ENCODE measurements around the gene PDLIM7.

Gene PDLIM7

DNA sequence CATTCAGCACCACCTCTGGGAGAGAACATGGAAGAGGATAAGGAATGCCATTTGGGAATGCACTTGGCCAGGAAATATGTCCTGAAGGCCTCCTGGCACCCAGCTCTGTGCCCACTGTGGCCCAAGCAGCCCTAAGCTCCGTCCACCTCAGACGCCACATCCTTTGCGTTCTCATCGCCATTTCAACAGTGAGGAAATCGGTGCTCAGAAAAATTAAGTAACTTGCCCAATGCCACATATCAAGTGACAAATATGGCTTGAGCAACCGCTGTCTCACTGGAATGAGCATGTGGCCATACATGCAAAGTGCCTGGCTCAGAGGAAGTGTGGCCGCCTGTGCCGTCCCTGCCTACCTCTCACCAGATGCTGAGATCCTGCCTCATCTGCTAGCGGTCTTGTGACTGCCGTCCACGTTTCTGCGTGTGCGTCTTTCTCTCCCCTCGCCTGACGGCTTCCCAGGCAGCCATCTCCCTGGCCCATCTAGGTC, 13.2 kb upstream of the PDLIM7 start:
- no peak overlapping the region for H3K4me3 ChIP-seq (ENCODE audit: low read length)
- TF ChIP-seq, protein P1, sequence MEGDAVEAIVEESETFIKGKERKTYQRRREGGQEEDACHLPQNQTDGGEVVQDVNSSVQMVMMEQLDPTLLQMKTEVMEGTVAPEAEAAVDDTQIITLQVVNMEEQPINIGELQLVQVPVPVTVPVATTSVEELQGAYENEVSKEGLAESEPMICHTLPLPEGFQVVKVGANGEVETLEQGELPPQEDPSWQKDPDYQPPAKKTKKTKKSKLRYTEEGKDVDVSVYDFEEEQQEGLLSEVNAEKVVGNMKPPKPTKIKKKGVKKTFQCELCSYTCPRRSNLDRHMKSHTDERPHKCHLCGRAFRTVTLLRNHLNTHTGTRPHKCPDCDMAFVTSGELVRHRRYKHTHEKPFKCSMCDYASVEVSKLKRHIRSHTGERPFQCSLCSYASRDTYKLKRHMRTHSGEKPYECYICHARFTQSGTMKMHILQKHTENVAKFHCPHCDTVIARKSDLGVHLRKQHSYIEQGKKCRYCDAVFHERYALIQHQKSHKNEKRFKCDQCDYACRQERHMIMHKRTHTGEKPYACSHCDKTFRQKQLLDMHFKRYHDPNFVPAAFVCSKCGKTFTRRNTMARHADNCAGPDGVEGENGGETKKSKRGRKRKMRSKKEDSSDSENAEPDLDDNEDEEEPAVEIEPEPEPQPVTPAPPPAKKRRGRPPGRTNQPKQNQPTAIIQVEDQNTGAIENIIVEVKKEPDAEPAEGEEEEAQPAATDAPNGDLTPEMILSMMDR (conservative IDR thresholded peaks at IDR 0.05; ENCODE audit: low read depth, low read length): no peak
- DNase-seq (ENCODE audit: low read depth): no peak

DNA sequence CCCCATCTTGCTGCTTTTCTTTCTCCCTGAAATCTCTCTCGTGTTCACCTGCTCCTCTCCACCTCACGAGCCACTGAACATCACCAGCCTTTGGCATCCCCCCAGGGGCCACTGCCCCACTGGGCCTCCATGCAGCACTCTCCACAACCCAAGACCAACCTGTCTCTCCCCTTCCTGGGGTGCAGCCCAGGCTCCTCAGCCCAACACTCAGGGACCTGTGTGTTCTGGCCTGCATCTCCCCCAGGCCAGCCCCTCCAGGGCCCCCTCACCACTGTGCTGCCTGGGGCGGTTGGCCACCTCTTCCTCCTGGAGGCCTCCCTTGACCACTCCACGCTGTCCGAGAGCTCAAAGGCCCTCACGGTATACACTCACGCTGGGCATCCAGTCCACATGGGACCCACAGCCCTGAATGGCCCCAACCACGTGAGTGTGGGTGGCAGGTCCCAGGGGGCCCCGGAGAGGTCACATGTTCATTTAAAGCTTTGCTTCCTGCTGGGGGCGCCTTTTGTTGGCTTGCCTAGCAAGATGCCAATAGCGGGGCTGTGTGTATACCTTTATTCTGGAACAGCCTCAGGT, 12.7 kb upstream of the PDLIM7 start:
- TF ChIP-seq, protein P1 (conservative IDR thresholded peaks at IDR 0.05; ENCODE audit: low read depth, low read length): no peak
- DNase-seq (ENCODE audit: low read depth): no peak
- no peak overlapping the region for H3K4me3 ChIP-seq (ENCODE audit: low read length)

DNA sequence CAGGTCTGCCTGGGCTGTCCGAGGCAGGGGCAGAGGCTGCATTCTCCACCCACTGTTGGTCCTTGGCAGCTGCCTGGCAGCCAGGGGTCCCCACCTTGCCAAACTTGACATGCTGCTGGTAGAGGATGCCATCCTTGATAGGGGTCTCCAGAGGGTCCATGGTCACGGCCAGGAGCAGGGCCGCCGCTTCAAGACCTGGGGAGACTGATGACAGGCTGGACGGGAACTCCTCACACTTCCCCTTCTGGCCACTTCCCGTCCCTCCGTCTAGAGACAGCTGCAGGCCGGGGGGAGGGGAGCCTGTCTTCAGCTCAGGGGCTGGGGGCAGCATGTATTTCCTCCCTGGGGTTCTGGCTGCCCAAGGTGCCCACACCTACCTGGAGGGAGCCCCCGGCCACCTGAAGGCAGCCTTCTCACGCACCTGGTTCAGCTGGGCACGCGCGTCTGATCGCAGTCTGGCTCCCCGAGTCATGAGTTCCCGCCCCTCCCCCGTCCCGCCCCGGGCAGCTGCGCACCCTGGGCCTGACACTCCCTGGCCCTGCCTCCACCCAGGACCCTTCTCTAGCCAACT, 12.1 kb upstream of the PDLIM7 start, which contains the start of gene DOK3:
Gene DOK3 (minus strand): TSS at position 446 of the 571 bp plus-strand sequence. CDS start 286 bp downstream, at position 160.
- DNase-seq (ENCODE audit: low read depth): no peak
- H3K4me3 ChIP-seq (ENCODE audit: low read length): peak within 1 kb of the TSS; percentile 5
- TF ChIP-seq, protein P1 (conservative IDR thresholded peaks at IDR 0.05; ENCODE audit: low read depth, low read length): no peak

DNA sequence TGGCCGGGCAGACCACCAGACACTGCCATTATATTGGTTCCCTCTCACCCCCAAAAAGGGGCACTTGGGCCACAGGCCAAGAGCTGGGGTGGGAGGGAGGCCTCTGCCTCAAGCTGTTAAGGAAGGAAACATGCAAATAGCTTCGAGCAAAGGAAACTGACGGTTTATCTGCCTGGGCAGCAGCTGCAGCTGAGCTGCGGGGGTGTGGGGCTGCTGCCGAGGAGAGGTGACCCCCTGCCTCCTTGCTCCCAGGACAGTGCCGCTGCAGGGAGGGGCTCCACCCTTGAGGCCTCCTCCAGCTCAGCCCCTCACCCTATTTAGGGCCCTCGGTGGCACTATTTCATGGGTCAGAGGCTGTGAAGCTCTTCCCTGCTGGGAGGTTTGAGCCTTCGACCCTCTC, 11.4 kb upstream of the PDLIM7 start:
- H3K4me3 ChIP-seq (ENCODE audit: low read length): no peak overlapping the region
- DNase-seq (ENCODE audit: low read depth): no peak
- TF ChIP-seq, protein P1 (conservative IDR thresholded peaks at IDR 0.05; ENCODE audit: low read depth, low read length): no peak

DNA sequence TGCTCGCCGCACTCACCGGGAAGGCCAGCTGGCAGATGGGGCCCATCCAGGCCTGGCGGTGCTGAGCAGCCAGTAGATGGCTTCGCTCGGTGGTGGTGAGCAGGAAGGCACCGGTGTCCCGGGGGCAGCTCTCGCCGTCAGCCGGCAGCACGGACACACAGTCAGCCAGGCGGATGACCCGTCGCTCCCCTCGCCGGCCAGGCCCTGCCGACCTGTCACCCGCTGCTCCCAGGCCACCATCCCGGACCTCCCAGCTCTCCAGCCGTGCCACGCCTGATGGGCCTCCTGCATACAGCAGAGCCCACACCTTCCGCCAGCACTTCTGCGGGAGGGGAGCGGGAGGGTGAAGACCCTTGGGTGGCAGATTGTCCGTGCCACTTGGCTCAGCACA, 10.8 kb upstream of the PDLIM7 start:
- TF ChIP-seq, protein P1 (conservative IDR thresholded peaks at IDR 0.05; ENCODE audit: low read depth, low read length): no peak
- no peak for DNase-seq (ENCODE audit: low read depth)
- H3K4me3 ChIP-seq (ENCODE audit: low read length): no peak overlapping the region

DNA sequence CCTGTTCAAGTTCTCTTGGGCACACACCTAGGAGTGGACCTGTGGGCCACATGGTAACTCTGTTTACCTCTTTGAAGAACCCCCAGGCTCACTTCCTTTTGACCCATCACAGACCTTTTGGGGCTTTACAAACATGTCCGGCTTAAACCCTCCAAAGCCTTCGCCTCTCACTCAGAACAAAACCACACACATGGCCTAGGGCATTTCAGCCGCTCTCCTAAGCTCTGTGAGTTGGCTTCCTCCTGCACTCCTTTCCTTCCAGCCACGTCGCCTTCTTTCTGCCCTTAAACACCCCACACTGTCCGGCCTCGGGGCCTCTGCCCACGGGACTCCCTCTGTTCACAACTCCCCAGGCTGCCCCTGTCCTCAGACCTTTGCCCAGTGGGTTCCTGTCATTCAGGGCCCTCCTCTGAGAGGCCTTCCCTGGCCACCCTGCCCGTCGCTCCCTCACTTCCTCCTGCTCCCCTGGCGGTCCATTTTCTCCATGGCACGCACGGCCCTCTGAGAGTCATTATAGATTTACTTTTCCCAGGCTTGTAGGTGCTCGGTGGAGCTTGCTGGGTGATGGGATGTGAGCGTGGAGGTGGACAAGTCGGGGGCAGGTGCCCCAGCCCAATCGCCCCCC, 10.3 kb upstream of the PDLIM7 start:
- TF ChIP-seq, protein P1 (conservative IDR thresholded peaks at IDR 0.05; ENCODE audit: low read depth, low read length): no peak
- H3K4me3 ChIP-seq (ENCODE audit: low read length): no peak overlapping the region
- no peak for DNase-seq (ENCODE audit: low read depth)

DNA sequence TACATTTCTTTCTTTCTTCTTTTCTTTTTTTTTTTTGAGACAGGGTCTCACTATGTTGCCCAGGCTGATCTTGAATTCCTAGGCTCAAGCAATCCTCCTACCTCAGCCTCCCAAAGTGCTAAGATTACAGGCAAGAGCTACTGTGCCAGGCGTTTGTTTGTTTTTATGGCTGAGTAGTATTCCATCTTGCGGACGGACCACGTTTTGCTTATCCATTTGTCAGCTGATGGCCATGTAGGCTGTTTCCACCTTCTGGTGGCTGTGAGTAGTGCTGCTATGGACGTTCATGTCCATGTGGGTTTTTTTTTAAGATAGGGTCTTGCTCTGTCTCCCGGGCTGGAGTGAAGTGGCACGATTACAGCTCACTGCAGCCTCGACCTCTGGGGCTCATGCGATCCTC, 9.8 kb upstream of the PDLIM7 start:
- DNase-seq (ENCODE audit: low read depth): no peak
- no peak overlapping the region for H3K4me3 ChIP-seq (ENCODE audit: low read length)
- TF ChIP-seq, protein P1 (conservative IDR thresholded peaks at IDR 0.05; ENCODE audit: low read depth, low read length): peak; percentile 34

Data from retinal pigment epithelial cell (primary cell).